GM19035 (cell line): ENCODE data around the gene CACNA2D4.
"Not testable (repeated sequence)": the region's sequence is repeated elsewhere in the genome, so short reads cannot be mapped to it uniquely, and the experiment has no call there.

ENCODE experiments used
- ATAC-seq: cut with Tn5 transposase; IDR thresholded peaks from one replicate; pipeline ENCODE4 v1.9.1; 2021; ENCODE audit not compliant: unreplicated experiment

The CACNA2D4 gene

DNA sequence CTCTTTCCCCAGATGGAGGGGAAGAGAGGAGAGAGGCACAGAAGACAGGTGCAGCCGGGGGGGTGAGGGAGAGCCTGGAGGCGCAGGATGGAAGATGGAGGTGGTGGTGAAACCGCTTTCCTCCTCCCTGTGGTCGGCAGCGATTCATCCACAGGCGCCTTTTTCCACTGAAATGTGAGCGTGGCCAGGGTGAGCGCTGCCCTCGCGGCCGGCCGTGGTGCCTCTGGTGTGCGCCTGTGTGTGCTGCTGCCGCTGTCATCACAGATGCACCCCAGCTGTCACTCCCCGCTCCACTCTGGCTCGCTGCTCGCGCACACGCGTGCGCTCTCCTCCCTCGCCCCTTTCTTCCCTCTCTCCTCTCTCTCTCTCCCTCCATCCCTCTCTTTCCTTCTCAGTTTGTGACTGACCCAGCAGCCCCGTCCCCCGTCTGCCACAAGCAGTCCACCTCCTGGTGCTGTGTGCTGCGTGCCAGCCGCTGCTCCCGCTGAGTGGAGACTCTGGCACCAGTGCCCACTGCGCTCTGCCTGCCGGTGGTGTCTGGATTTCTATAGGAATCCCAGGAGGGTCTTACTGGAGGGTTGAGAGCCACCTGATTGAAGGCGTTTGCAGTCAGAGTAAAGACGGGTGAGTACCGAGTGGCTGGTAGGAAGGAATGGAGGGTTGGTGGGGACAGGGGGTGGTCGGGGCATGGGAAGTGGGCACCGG is 98.1 kb downstream of the CACNA2D4 start, which contains the start of gene LRTM2:
TSS of gene LRTM2 (plus strand) at position 375 of the 705 bp plus-strand sequence. CDS start 7,584 bp downstream, outside the sequence.
- ATAC-seq, result no peak

- ATAC-seq, result no peak
These were observed 98.9 kb downstream of the CACNA2D4 start for GRCh38 chr12:1819571-1819970.

- no peak for ATAC-seq
These were observed 99.4 kb downstream of the CACNA2D4 start for GRCh38 chr12:1819050-1819449.

GRCh38 chr12:1817928-1818327 is 100.5 kb downstream of the CACNA2D4 start:
- not testable (repeated sequence) for ATAC-seq

GRCh38 chr12:1816730-1817348 is 101.6 kb downstream of the CACNA2D4 start:
- no peak for ATAC-seq

DNA sequence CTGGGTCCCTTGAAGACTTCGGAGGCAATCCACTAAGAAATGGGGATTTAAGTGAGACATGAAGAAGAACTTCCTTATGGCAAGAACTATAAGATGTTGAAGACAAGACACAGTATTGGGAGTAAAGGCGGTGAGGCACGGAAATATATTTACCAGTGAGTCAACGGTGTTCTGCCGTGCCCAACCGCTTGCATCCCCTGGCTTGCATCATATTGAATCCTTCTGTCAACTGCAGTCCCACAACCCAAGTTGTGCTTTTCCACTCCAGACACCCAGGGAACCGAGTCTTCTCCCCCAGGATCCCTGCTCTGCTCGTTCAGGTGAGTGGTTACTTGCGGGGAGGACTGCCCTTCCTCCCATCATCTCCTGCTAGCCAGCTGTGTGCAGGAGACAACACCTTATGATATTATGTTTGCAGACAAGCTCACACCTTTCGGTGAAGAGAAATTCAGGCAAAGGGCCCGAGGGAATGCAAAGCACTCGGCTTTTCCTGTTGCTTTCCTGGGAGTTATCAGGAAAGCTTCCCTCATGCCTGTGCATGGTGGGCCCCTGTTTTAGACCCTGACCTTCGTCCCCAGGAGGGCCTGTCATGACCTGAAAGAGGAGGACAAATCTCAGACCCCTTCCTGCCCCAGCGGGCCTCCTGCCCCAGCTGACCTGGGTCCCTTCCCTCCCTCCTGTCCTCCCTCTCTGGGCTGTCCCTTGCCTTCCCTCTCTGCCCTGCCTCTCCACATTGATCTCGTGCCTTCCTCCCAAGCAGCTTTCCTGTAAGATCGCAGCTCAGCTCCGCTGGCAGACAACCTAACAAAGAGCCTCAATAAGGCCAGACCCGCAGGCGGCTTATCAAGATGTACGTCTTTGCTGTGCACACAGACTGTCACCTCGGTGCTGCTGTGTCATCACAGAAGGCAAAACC is 102.4 kb downstream of the CACNA2D4 start:
- ATAC-seq, result no peak

GRCh38 chr12:1815108-1815507 is 103.3 kb downstream of the CACNA2D4 start:
- no peak for ATAC-seq

DNA sequence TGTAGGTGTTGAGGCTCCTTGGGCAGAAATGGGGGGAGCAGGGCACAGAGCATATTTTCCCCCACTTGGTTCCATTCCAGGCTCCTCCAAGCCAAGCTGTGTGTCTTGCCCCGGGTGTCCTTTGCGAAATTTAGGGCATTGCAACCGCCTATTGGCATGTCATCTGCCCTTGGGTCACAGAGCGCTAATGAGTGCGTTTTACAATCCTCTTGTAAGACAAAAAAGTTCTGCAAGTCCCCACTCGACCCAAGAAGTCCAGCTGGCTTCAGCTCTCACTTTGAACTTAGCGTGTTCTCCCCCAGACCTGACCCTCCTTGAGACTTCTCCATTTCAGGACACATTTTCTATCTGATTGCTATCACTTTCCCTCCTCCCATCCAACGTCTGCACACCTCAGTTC is 104.2 kb downstream of the CACNA2D4 start:
- ATAC-seq, result no peak

- ATAC-seq, result no peak
These were observed 105.7 kb downstream of the CACNA2D4 start for GRCh38 chr12:1812650-1813302.

DNA sequence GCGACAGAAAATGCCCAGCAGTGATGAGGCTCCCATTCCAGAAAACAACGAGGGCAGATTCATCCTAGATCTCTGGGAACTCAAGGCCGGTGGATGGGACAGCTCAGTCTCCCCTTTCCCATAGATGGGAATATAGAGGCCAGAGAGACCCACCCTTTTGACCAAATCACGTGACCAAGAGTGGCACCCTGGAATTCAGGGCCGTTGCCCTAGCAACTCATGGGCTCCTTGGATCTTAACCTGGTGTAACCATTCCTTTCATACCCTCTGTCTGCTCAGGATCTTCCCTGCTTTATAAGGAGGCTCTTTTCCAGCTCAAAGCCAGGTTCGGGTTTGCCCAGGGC is 106.5 kb downstream of the CACNA2D4 start:
- no peak for ATAC-seq

DNA sequence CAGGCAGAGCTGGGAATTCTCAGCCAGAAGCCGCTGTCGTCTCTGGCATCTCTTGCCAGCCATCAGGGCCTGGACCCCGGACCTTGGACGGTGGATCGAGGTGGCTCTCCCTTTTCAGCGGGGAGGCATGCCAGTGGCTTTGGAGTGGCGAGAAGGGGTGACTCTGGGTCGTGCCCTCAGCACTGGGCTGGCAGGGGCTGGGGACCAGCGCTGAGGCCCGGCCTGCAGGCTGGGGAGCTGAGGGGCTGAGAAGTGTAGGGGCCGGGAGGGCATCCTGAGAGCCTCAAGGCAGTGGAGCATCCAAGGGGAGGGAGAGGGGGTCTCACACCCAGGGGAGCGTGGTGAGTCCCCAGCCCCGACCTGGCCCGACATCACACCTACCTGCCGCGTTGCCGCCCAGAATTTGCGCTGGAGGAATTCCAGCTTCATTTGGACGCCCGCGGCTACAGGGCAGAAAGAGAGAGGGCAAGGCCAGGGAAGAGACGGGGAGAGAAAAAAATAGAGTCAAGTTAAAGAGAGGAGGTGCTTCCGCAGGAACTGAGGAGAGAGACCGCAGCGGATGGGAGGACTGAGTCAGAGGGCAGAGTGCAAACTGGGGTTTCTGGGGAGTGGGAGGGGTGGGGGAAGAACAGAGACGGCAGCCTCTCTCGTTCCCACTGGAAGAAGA is 107.0 kb downstream of the CACNA2D4 start:
- no peak for ATAC-seq

- no peak for ATAC-seq
These were observed 107.5 kb downstream of the CACNA2D4 start for GRCh38 chr12:1810931-1811280.

DNA sequence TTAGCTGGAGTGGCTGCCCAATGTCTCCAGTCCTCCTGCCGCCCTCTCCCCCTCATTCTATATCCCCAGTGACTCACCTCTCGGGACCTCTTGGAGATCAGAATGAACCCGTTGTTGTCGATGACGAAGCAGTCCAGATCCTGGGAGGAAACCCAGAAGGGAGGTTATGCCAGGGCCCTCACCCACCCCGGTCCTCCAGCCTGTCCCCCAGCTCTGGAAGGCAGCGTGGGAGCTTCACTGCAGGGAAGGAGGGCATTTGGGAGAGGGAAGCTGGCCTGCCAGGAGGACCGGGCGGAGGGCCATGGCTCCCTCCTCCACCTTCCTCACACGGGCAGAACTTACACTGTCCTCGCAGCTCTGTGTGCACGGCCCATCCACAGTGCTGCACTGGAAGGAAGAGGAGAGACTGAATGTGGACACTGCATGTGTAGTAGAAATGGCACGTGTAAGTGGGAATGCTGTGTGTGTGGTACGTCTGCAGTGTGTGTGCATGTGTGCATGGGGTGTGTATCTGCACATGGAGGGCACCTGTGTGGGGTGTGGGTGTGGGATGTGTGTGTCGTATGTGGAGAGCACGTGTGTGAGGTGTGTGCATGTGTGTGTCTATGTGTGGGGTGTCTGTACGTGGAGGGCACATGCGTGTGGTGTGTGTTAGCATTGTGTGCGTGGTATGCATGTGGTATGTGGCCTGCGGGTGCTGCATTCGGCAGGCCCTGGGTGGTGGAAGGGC is 108.1 kb downstream of the CACNA2D4 start:
- ATAC-seq, result no peak

DNA sequence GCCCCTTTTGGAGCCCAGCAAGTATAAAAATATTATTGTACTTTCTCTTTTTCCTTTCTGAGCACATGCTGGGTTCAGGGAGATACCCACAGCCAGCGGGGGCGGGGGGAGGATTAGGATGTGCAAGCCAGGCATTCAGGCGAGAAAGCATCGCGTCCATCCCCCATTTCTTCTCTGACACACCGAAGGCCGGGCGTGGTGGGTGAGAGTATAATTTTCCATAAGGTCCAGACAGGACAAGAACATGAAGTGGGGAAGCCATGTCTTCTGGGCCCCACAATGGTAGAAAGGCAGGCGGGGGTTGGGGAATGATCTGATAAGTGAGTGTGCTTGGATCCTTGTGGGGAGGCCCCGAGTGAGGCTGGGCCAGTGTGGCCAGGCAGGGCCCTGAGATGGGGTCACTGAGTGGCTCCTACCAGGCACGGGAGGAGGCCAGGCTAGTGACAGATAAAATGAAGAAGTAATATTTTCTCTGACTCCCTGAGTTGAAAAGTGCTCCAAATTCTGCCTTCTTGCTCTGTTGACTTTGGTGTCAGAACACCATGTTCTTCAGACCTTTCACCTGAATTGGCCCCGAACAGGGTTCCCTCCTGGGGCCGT is 108.8 kb downstream of the CACNA2D4 start:
- no peak for ATAC-seq

GRCh38 chr12:1808798-1809480 is 109.5 kb downstream of the CACNA2D4 start:
- ATAC-seq, result no peak

DNA sequence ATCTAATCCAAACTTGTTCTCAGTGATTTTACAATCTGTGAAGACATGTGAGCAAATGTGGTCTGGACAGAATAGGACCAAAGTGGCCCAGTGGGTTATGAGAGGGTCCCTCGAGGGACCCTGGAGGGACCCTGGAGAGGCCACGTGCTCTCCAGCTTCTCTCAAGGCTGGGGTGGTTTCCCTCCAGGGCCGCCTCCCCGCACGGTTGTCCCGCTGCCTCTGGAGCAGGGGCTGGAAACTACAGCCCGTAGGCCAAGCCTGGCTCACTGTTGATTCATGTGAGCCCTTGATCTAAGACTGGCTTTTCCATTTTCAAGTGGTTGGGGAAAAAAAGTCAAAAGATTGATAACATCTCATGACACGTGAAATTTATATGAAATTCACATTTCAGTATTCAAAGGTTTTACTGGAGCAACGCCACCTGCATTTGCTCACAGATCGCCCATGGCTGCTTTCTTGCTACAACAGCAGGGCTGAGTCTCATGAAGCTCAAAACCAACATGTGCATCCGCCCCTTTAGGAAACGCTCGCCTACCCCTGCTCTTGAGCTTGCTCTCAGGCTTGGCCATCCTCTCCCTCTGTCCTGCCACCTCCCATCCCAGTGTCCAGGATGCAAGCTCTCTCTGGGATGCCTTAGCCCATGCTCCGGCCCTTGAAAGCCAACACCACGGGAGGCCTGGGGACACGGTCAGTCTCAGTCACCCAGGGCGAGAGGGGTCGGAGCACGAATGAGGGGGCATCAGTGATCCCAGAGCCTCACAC is 110.2 kb downstream of the CACNA2D4 start:
- ATAC-seq, result no peak

DNA sequence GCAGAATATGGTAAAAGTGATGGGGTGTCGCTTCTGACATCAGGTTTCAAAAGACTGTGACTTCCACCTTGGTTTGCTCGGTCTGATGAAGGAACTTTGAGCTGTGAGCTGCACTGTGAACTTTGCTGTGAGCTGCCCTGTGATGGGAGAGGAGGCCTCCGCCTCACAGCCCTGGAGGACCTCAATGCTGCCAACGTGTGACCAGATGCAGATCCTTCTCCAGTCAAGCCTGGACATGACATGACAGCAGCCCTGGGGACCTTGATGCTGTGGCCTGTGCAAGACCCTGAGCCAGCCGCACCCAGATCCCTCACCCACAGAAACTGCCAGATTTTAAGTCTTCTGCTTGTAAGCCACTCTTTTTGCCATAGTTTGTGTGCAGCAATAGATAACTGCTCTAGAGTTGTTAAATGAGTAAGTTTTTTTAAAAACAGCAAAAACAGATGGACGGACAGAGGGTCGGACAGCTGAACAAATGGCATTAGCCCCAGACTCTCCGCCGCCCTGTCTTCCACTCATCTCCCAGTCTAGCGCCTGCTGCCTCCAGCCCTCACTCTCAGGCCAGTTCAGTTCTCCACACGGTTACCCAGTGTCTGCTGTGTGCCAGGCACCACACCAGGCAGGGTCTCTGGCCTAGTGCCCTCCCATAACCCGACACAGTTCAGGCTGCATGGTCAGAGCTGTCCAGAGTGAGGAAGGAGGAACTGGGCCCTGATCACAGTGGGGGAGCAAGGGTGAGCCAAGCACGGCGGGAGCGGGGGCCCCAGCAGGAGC is 111.2 kb downstream of the CACNA2D4 start:
- ATAC-seq, result no peak
